CD4-positive, alpha-beta T cell (primary cell): ENCODE data around the gene TP53RK. TPM values are rescaled to one million over a fixed set of nuclear protein-coding genes. Genes with fewer than 3 reads are reported as not detected.

Experiments used
- ATAC-seq: fragments of 200-7000 bp; cut with Tn5 transposase; one replicate; pipeline ENCODE4 v1.10.0; 2022; ENCODE audit warnings: mild to moderate bottlenecking; ENCODE audit not compliant: poor library complexity
- CTCF ChIA-PET: fragments of 350-600 bp; sonication (Branson Sonifier 250); formaldehyde crosslinking; loops from one replicate; lab custom pipeline; 2021; ENCODE audit warnings: antibody characterized with exemption, inconsistent platforms; lab: Charles Lee
- POLR2A ChIA-PET: fragments of 350-600 bp; sonication (Branson Sonifier 250); formaldehyde crosslinking; loops from one replicate; lab custom pipeline; 2021; ENCODE audit warnings: antibody characterized with exemption, inconsistent platforms; lab: Charles Lee
- DNase-seq, 14 experiments: peaks; one replicate each; pipeline ENCODE4 v3.0.0-alpha.2; 2013 to 2020; ENCODE audit warnings: mixed read lengths in 2 of 14
- H3K27ac ChIP-seq, 2 donors: one replicate each; pipeline versions ENCODE4 v1.5.1 to v1.7.0; 2013; ENCODE audit warnings: low read length in 2 of 2, low read depth in 1 of 2, mild to moderate bottlenecking in 1 of 2
- H3K27me3 ChIP-seq, 2 experiments: 1 replicate in 1 of 2; 2 replicates in 1 of 2; pipeline versions ENCODE4 v1.6.1 to v1.7.0; 2013; ENCODE audit warnings: low read length in 2 of 2, control low read depth in 1 of 2, mild to moderate bottlenecking in 1 of 2, moderate library complexity in 1 of 2; ENCODE audit not compliant: insufficient read depth in 2 of 2, control insufficient read depth in 1 of 2
- H3K36me3 ChIP-seq: one replicate; pipeline ENCODE4 v1.6.1; 2013; ENCODE audit warnings: low read length, control low read depth; ENCODE audit not compliant: insufficient read depth
- H3K4me1 ChIP-seq: one replicate; pipeline ENCODE4 v1.6.1; 2013; ENCODE audit warnings: low read length, control low read depth; ENCODE audit not compliant: insufficient read depth
- H3K4me3 ChIP-seq: one replicate; pipeline ENCODE4 v1.5.1; 2013; ENCODE audit warnings: mild to moderate bottlenecking, low read length, moderate library complexity
- H3K9me3 ChIP-seq, 2 experiments: 1 replicate in 1 of 2; 2 replicates in 1 of 2; pipeline versions ENCODE4 v1.6.1 to v1.7.0; 2013; ENCODE audit warnings: low read length in 2 of 2, mild to moderate bottlenecking in 2 of 2, control low read depth in 1 of 2, moderate library complexity in 1 of 2; ENCODE audit not compliant: control insufficient read depth in 1 of 2, insufficient read depth in 1 of 2
- H3K27ac Mint-ChIP-seq: one replicate; pipeline ENCODE4 v1.8.0; 2020; ENCODE audit warnings: mixed read lengths
- H3K27me3 Mint-ChIP-seq: one replicate; pipeline ENCODE4 v1.8.0; 2021; ENCODE audit warnings: mixed read lengths
- H3K36me3 Mint-ChIP-seq: one replicate; pipeline ENCODE4 v1.8.0; 2021; ENCODE audit warnings: low read depth, mixed read lengths
- H3K4me1 Mint-ChIP-seq: one replicate; pipeline ENCODE4 v1.8.0; 2021; ENCODE audit warnings: low read depth, mixed read lengths
- H3K4me3 Mint-ChIP-seq: one replicate; pipeline ENCODE4 v1.8.0; 2020; ENCODE audit warnings: mild to moderate bottlenecking, mixed read lengths
- H3K9me3 Mint-ChIP-seq: one replicate; pipeline ENCODE4 v1.8.0; 2020; ENCODE audit warnings: mixed read lengths
- intact Hi-C, 2 experiments: fragments of 100-400 bp; cut with DNase I in 1 of 2; cut with micrococcal nuclease in 1 of 2; formaldehyde crosslinking; loops; one replicate each; pipeline versions ENCODE4 v1.15.1 to v1.9.0; 2023 to 2025; cut with DNase I, micrococcal nuclease
- total RNA-seq, 174 experiments: library from RNA in 2 of 174; stranded (reverse) in 2 of 174; gene quantifications; one replicate each; pipeline ENCODE4 v1.2.3 and lab custom pipeline; 2021 to 2026
- TF ChIP-seq, protein P1 (sequence below): fragments of 200-600 bp; IDR thresholded peaks from one replicate; pipeline ENCODE4 v1.8.0; 2022; ENCODE audit warnings: antibody characterized with exemption, mild to moderate bottlenecking

TP53RK gene
- total RNA-seq, 2 experiments from 2014 or later = 3.9 to 4.5 TPM

DNA sequence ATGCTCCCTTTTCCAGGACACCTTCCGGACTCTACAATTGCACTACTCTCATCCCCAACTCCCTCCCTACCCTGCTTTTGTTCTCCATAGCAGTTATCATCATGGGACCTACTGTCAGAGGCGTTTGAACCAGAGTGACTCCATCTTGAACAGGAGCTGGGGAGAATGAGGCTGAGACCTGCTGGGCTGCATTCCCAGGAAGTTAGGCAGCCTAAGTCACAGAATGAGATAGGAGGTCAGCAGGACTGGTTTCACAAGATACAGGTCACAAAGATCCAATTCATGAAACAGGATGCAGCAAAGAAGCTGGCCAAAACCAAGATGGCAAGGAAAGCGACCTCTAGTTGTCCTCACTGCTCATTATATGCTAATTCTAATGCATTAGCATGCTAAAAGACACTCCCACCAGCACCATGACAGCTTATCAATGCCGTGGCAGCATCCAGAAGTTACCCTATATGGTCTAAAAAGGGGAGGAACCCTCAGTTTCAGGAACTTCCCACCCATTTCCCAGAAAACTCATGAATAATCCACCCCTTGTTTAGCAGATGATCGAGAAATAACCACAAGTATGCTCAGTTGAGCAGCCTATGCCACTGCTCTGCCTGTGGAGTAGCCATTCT, 53.6 kb downstream of the TP53RK start:
- Mint-ChIP-seq H3K36me3 (no peaks in the 10 kb centered on the region), H3K27me3 (peaks cover 41% of the 10 kb centered on the region), H3K9me3 (no peaks in the 10 kb centered on the region), H3K4me1 (no peaks in the 10 kb centered on the region), H3K27ac (no peak overlapping the region), H3K4me3 (no peak overlapping the region)
- Histone ChIP-seq H3K36me3 (no peaks in the 10 kb centered on the region), H3K4me1 (no peaks in the 10 kb centered on the region), H3K9me3 (no peaks in the 10 kb centered on the region), H3K4me3 (no peak overlapping the region), H3K27ac (no peak overlapping the region), H3K27me3 (peaks cover 5% of the 10 kb centered on the region in 2 experiments)
- ChIA-PET CTCF (no interaction called here), POLR2A (no interaction called here)
- TF ChIP-seq, protein P1, sequence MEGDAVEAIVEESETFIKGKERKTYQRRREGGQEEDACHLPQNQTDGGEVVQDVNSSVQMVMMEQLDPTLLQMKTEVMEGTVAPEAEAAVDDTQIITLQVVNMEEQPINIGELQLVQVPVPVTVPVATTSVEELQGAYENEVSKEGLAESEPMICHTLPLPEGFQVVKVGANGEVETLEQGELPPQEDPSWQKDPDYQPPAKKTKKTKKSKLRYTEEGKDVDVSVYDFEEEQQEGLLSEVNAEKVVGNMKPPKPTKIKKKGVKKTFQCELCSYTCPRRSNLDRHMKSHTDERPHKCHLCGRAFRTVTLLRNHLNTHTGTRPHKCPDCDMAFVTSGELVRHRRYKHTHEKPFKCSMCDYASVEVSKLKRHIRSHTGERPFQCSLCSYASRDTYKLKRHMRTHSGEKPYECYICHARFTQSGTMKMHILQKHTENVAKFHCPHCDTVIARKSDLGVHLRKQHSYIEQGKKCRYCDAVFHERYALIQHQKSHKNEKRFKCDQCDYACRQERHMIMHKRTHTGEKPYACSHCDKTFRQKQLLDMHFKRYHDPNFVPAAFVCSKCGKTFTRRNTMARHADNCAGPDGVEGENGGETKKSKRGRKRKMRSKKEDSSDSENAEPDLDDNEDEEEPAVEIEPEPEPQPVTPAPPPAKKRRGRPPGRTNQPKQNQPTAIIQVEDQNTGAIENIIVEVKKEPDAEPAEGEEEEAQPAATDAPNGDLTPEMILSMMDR = no peak
- no peak for DNase-seq
- ATAC-seq = no peak
- intact Hi-C loops = no loop called here

DNA sequence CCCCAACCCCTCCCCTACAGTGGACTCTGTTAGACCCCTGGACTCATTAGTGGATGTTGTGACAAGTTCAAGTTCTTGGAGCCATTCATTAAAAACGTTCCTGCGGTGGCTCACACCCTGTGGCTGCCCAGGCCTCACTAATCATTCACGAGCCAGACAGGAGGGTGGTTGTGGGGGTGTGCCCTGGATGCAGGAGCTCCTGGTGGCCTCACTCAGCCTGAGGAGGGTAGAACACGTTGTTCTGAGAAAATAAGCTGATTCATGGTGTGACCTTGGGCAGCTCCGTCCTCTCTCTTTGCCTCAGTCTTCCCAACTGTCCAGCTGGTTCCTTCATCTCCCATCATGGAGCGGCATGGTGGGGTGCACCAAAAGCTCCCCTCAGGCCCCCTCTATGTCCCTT, 54.7 kb downstream of the TP53RK start:
- no peak for DNase-seq
- TF ChIP-seq, protein P1 = no peak
- H3K27ac ChIP-seq = no peak overlapping the region
- H3K36me3 ChIP-seq = no peaks in the 10 kb centered on the region
- POLR2A ChIA-PET = no interaction called here
- peaks cover 5% of the 10 kb centered on the region in 2 experiments for H3K27me3 ChIP-seq
- no peak for ATAC-seq
- intact Hi-C loops = no loop called here
- peaks cover 3% of the 10 kb centered on the region for H3K9me3 Mint-ChIP-seq
- no peaks in the 10 kb centered on the region for H3K4me1 Mint-ChIP-seq
- no peak overlapping the region for H3K4me3 ChIP-seq
- CTCF ChIA-PET = no interaction called here
- H3K4me1 ChIP-seq = no peaks in the 10 kb centered on the region
- no peaks in the 10 kb centered on the region for H3K36me3 Mint-ChIP-seq
- H3K27ac Mint-ChIP-seq = no peak overlapping the region
- H3K9me3 ChIP-seq = no peaks in the 10 kb centered on the region
- no peak overlapping the region for H3K4me3 Mint-ChIP-seq
- peaks cover 38% of the 10 kb centered on the region for H3K27me3 Mint-ChIP-seq

Other genes starting within 250 kb of the TP53RK start
- under 1 TPM; 0.19 to 0.28 TPM for gene ZNF334, start 175.9 kb downstream of the TP53RK start, total RNA-seq
- gene OCSTAMP, start 138.8 kb downstream of the TP53RK start, total RNA-seq = not detected
- under 1 TPM in 1 of 2 experiments, not detected in 1; 0.28 TPM for gene SLC13A3, start 38.0 kb downstream of the TP53RK start, total RNA-seq
- gene SLC2A10, start 20.2 kb upstream of the TP53RK start, total RNA-seq = not detected
- gene EYA2, start 205.4 kb upstream of the TP53RK start, total RNA-seq = not detected